ENCODE measurements around the gene RPS27. TPM values are rescaled to one million over a fixed set of nuclear protein-coding genes. Genes with fewer than 3 reads are reported as not detected.

RPS27 gene
- total and polyA plus RNA-seq, 2 of the 13 experiments (the other 11 are each of a cell fraction or from before 2014, with no cell fraction given): 3,737 to 9,964 TPM

- intact Hi-C loops (cut with micrococcal nuclease; ENCODE audit: unreplicated experiment): loop anchor here (5.0 kb wide), 1 partner anchor 170 kb away; no protein-coding TSS in a partner anchor
- TF ChIP-seq SNAPC4 (CRISPR knock-in tag; IDR thresholded peaks at IDR 0.05) (peak; percentile 81; the same call in 1 of the 2 replicates), KLF15 (CRISPR knock-in tag; IDR thresholded peaks at IDR 0.05; ENCODE audit: borderline replicate concordance) (no peak), SIX4 (CRISPR knock-in tag; IDR thresholded peaks at IDR 0.05) (peak; percentile 95), HMG20A (CRISPR knock-in tag; IDR thresholded peaks at IDR 0.05; ENCODE audit: borderline replicate concordance) (no peak), RERE (CRISPR knock-in tag; IDR thresholded peaks at IDR 0.05; ENCODE audit: low read depth) (peak; percentile 52; the same call in 1 of the 2 replicates), ZNF138 (CRISPR knock-in tag; IDR thresholded peaks at IDR 0.05; ENCODE audit: low read depth) (0 out of 2 replicates have a peak, but pooled peaks have one; percentile 43), ZNF205 (CRISPR knock-in tag; IDR thresholded peaks at IDR 0.05) (peak; percentile 83; the same call in 1 of the 2 replicates)
Measured at GRCh38 chr1:153967107-153967999, 23.2 kb upstream of the RPS27 start, which contains the start of gene CREB3L4. Gene CREB3L4, plus strand, starts transcription at chr1:153967902. Its CDS starts 624 bp downstream, at chr1:153968526.

More at GRCh38 chr1:153967107-153967999, 23.2 kb upstream of the RPS27 start, which contains the start of gene CREB3L4:
- peak within 1 kb of the TSS; percentile 83 for H3K27ac ChIP-seq (ENCODE audit: extremely low read length, insufficient read depth, low read length)
- H3K36me3 ChIP-seq (replicated peaks in 1 of 2; ENCODE audit: control insufficient read depth in 1 of 2, insufficient read depth in 2 of 2, low read length in 2 of 2): no peaks in the 10 kb centered on the region
- no peak within 1 kb of the TSS for H2AFZ ChIP-seq (ENCODE audit: low read length)
- peak within 1 kb of the TSS; percentile 75 for H3K9ac ChIP-seq (ENCODE audit: insufficient read depth, low read depth, low read length)
- H3K79me2 ChIP-seq (ENCODE audit: insufficient read depth, low read length): peaks cover 15% of the 10 kb centered on the region
- no peaks in the 10 kb centered on the region for H3K9me3 ChIP-seq (ENCODE audit: low read length)
- TSS peak; percentile 47 for BruUV-seq (replicated peaks)
- peaks cover 30% of the 10 kb centered on the region for H3K4me1 ChIP-seq (ENCODE audit: insufficient read depth, low read length)
- DNase-seq (ENCODE audit: low spot score) (peak; percentile 97), FAIRE-seq (peak; percentile 86), ATAC-seq (peak; percentile 86)
- H3K4me2 ChIP-seq (ENCODE audit: low read depth, low read length): peak within 1 kb of the TSS; percentile 98
- ChIA-PET POLR2A (interaction anchor here (0.9 to 10.0 kb wide), 17 partner anchors 10 to 252 kb away, joined by 3 to 209 read pairs (median 4); partner anchors contain the start of genes CRTC2, DENND4B, GATAD2B and INTS3), CTCF (ENCODE audit: low intra/inter-chr PET ratio, low total read pairs) (interaction anchor here (0.9 kb wide), 1 partner anchor 9 kb away, joined by 3 read pairs; the partner anchor contains the start of gene CRTC2)
- no peaks in the 10 kb centered on the region for H4K20me1 ChIP-seq (ENCODE audit: insufficient read depth, low read length)
- H3K27me3 ChIP-seq (ENCODE audit: control insufficient read depth in 1 of 2, insufficient read depth in 2 of 2, low read length in 2 of 2): no peaks in the 10 kb centered on the region; a peak in 1 of 5 replicates
- WGBS (ENCODE audit: low lambda C conversion rate): under 1% methylated on average over 29 of the region's 60 CpGs
- in situ Hi-C loops (cut with HindIII; ENCODE audit: extremely low pct_ligation_motif_present, low pct_unique_long_range_greater_than_20kb): no loop called here
- peak within 1 kb of the TSS; percentile 62 to 82 (median 72) for H3K4me3 ChIP-seq (replicated peaks in 1 of 3; ENCODE audit: insufficient read depth in 1 of 3, low read depth in 2 of 3, low read length in 3 of 3)
